Astrocyte of the cerebellum (primary cell): ENCODE results near the gene NME2.

Experiments used
- DNase-seq: peaks from one replicate; pipeline ENCODE4 v3.0.0-alpha.2; 2011; ENCODE audit warnings: low read depth
- H3K4me3 ChIP-seq: 2 replicates; pipeline ENCODE4 v1.5.1; 2011; ENCODE audit warnings: mild to moderate bottlenecking, low read depth, low read length, moderate library complexity
- CTCF ChIP-seq: IDR thresholded peaks from 2 replicates; pipeline ENCODE4 v1.5.1; 2012; ENCODE audit warnings: low read length, low read depth, moderate library complexity, mild to moderate bottlenecking; ENCODE audit errors: missing control alignments
- in situ Hi-C: cut with HindIII; loops from 2 replicates; pipeline ENCODE4 v1.10.0; 2017; ENCODE audit warnings: low sequenced_read_pairs

The NME2 gene

GRCh38 chr17:51166198-51166986 is at the start of gene NME2:
TSS of gene NME2 (plus strand) at chr17:51166411. CDS start at chr17:51166831, 420 bp downstream.
- DNase-seq, result peak; percentile 33
- H3K4me3 ChIP-seq, result peak within 1 kb of the TSS; percentile 77
- in situ Hi-C loops, result no loop called here
- no peak for TF ChIP-seq CTCF

- no peak for TF ChIP-seq CTCF
- peak overlapping the region; percentile 92 for H3K4me3 ChIP-seq
- DNase-seq, result no peak
- in situ Hi-C loops, result no loop called here
Observed at GRCh38 chr17:51118330-51119195, 47.6 kb upstream of the NME2 start.

- peak; percentile 32 for DNase-seq
- peak; percentile 40 for TF ChIP-seq CTCF
- H3K4me3 ChIP-seq, result peak overlapping the region; percentile 92
- in situ Hi-C loops, result no loop called here
Observed at GRCh38 chr17:51119415-51120356, 46.5 kb upstream of the NME2 start.

- in situ Hi-C loops, result no loop called here
- no peak for TF ChIP-seq CTCF
- no peak for DNase-seq
- H3K4me3 ChIP-seq, result peak overlapping the region; percentile 92
Observed at GRCh38 chr17:51120357-51120738, 45.9 kb upstream of the NME2 start.

- peak; percentile 91 for DNase-seq
- no peak for TF ChIP-seq CTCF
- H3K4me3 ChIP-seq, result peak within 1 kb of the TSS; percentile 92
- in situ Hi-C loops, result no loop called here
Observed at GRCh38 chr17:51120739-51121619, 45.2 kb upstream of the NME2 start, which contains the start of gene SPAG9. TSS of gene SPAG9 (minus strand) at chr17:51120868. CDS start at chr17:51120656, 212 bp downstream.
